Measurements from ENCODE around the gene PHLDA1. TPM values are rescaled to one million over a fixed set of nuclear protein-coding genes. Genes with fewer than 3 reads are reported as not detected.

The PHLDA1 gene
- total RNA-seq (2021; ENCODE audit: unreplicated experiment) (159 TPM), Bru-seq, nascent RNA (percentile 100 among the genes with signal in this experiment), BruChase-seq, experiment 1, labeled RNA remaining after a 2-hour chase (percentile 100 among the genes with signal in this experiment), BruChase-seq, experiment 2, labeled RNA remaining after a 6-hour chase (percentile 99 among the genes with signal in this experiment)
- 124 TPM for polyA plus RNA-seq (2012; ENCODE audit: insufficient read length)
- long read RNA-seq, full-length matches to known transcripts: 875 of 1,073 reads
- long read RNA-seq, partial matches to known transcripts: 0 of 1,073 reads
- long read RNA-seq, other reads (novel, unspliced or antisense): 198 of 1,073 reads

DNA sequence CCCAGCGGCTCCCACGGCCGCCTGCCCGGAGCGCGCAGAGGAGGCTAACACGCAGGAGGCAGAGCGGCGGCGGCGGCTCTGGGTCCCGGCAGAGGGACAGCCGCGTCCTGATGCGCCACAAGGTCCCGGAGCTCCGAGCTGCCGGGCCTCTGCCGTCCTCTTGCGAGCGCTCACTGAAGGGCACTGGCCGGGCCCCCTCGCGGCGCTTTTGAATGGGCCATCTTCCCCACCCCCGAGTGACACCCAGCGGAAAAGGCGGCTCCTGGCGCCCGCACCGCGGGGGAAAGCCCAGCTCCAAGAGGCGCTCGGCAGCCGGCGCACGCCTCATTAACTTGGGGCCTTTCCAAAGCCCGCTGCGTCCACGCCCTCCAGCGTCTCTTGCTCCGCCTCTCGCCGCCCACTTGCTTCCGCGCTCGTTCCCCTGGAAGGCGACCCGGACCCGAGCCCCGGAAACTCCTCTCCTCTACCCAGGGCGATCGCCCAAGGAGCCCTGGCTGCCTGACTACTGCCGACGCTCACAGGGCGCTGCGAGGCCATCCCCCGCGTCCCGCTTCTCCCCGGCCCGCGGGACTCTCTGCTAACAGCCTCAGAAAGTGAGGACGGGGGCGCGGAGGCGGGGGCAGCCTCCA is at the start of gene PHLDA1:
PHLDA1 (minus strand) TSS at position 363 of the 629 bp plus-strand sequence.
- peak; percentile 81 for ATAC-seq
- Histone ChIP-seq H3K4me3 (ENCODE audit: low read depth in 2 of 2, low read length in 2 of 2) (peak within 1 kb of the TSS; percentile 79 to 93), H3K27ac (ENCODE audit: low read length) (peak within 1 kb of the TSS; percentile 100), H3K27me3 (ENCODE audit: control insufficient read depth, insufficient read depth, low read length) (no peaks in the 10 kb centered on the region), H3K9me3 (ENCODE audit: control insufficient read depth, insufficient read depth, low read depth, low read length) (no peaks in the 10 kb centered on the region), H3K4me1 (ENCODE audit: control insufficient read depth, insufficient read depth, low read length) (peaks cover 33% of the 10 kb centered on the region), H3K36me3 (ENCODE audit: control insufficient read depth, insufficient read depth, low read length) (peaks cover 26% of the 10 kb centered on the region)
- TF ChIP-seq, protein P1, sequence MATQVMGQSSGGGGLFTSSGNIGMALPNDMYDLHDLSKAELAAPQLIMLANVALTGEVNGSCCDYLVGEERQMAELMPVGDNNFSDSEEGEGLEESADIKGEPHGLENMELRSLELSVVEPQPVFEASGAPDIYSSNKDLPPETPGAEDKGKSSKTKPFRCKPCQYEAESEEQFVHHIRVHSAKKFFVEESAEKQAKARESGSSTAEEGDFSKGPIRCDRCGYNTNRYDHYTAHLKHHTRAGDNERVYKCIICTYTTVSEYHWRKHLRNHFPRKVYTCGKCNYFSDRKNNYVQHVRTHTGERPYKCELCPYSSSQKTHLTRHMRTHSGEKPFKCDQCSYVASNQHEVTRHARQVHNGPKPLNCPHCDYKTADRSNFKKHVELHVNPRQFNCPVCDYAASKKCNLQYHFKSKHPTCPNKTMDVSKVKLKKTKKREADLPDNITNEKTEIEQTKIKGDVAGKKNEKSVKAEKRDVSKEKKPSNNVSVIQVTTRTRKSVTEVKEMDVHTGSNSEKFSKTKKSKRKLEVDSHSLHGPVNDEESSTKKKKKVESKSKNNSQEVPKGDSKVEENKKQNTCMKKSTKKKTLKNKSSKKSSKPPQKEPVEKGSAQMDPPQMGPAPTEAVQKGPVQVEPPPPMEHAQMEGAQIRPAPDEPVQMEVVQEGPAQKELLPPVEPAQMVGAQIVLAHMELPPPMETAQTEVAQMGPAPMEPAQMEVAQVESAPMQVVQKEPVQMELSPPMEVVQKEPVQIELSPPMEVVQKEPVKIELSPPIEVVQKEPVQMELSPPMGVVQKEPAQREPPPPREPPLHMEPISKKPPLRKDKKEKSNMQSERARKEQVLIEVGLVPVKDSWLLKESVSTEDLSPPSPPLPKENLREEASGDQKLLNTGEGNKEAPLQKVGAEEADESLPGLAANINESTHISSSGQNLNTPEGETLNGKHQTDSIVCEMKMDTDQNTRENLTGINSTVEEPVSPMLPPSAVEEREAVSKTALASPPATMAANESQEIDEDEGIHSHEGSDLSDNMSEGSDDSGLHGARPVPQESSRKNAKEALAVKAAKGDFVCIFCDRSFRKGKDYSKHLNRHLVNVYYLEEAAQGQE (IDR thresholded peaks at IDR 0.05; ENCODE audit: insufficient read depth in 1 of 2, low read depth in 2 of 2, low read length in 1 of 2): peak; percentile 28 to 59; a peak in 2 of 4 replicates
- TF ChIP-seq TCF7L2 (IDR thresholded peaks at IDR 0.05; ENCODE audit: low read depth, low read length) (peak; percentile 71), POLR2AphosphoS5 (IDR thresholded peaks at IDR 0.05; ENCODE audit: low read depth, low read length) (peak; percentile 99), SIN3A (IDR thresholded peaks at IDR 0.05; ENCODE audit: borderline replicate concordance, insufficient read depth, low read depth, low read length) (peak; percentile 95; the same call in 1 of the 2 replicates)
- TF ChIP-seq, protein P2, sequence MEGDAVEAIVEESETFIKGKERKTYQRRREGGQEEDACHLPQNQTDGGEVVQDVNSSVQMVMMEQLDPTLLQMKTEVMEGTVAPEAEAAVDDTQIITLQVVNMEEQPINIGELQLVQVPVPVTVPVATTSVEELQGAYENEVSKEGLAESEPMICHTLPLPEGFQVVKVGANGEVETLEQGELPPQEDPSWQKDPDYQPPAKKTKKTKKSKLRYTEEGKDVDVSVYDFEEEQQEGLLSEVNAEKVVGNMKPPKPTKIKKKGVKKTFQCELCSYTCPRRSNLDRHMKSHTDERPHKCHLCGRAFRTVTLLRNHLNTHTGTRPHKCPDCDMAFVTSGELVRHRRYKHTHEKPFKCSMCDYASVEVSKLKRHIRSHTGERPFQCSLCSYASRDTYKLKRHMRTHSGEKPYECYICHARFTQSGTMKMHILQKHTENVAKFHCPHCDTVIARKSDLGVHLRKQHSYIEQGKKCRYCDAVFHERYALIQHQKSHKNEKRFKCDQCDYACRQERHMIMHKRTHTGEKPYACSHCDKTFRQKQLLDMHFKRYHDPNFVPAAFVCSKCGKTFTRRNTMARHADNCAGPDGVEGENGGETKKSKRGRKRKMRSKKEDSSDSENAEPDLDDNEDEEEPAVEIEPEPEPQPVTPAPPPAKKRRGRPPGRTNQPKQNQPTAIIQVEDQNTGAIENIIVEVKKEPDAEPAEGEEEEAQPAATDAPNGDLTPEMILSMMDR (IDR thresholded peaks at IDR 0.05): peak; percentile 65
- CTCF ChIA-PET: interaction anchor here (0.6 to 0.8 kb wide), 5 partner anchors 239 to 641 kb away, joined by 3 to 4 read pairs (median 4); no protein-coding TSS in a partner anchor
- in situ Hi-C loops (cut with HindIII; ENCODE audit: low pct_unique_long_range_greater_than_20kb, low sequenced_read_pairs): no loop called here
- BruUV-seq (replicated peaks): no TSS peak
- POLR2A ChIA-PET: interaction anchor here (0.6 to 1.3 kb wide), 9 partner anchors 9 to 950 kb away, joined by 3 to 12 read pairs (median 4); no protein-coding TSS in a partner anchor
- intact Hi-C loops (cut with micrococcal nuclease; ENCODE audit: unreplicated experiment): no loop called here
- no peak for DNase-seq (ENCODE audit: low read depth, low spot score)

DNA sequence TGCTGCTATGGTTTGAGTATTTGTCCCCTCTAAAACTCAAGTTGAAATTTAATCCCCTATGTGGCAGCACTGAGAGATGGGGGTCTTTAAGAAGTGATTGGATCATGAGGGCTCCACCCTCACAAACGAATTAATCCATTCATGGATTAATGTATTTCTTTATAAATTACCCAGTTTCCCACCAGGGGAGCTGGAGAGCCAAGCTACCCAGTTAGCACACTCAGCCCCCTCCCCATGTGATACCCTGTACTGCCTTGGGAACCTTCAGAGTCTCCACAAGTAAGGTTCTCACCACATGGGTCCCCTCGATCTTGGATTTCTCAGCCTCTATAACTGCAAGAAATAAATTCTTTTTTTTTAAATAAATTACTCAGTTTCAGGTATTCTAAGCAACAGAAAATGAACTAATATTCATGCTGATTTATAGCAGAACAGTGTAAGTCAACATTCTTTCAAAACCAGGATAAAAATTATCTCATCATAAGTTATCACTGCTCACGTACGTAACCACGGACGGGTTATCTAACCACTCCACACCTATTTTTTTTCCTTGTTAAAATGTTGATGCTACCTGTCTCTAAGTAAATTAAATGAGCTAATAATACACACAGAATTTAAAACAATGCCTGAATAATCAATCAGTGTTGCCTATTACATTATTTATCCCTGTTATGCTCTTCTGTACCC is 49.3 kb upstream of the PHLDA1 start:
- Histone ChIP-seq H3K4me1 (ENCODE audit: control insufficient read depth, insufficient read depth, low read length) (peaks cover 29% of the 10 kb centered on the region), H3K27ac (ENCODE audit: low read length) (no peak overlapping the region; the same call in 1 of the 2 replicates), H3K9me3 (ENCODE audit: control insufficient read depth, insufficient read depth, low read depth, low read length) (no peaks in the 10 kb centered on the region), H3K4me3 (ENCODE audit: low read depth in 2 of 2, low read length in 2 of 2) (no peak overlapping the region), H3K36me3 (ENCODE audit: control insufficient read depth, insufficient read depth, low read length) (peaks cover 12% of the 10 kb centered on the region; the same call in 1 of the 2 replicates), H3K27me3 (ENCODE audit: control insufficient read depth, insufficient read depth, low read length) (no peaks in the 10 kb centered on the region)
- TF ChIP-seq, protein P2 (IDR thresholded peaks at IDR 0.05): peak; percentile 52
- no peak for TF ChIP-seq SIN3A (IDR thresholded peaks at IDR 0.05; ENCODE audit: borderline replicate concordance, insufficient read depth, low read depth, low read length)
- TF ChIP-seq POLR2AphosphoS5 (IDR thresholded peaks at IDR 0.05; ENCODE audit: low read depth, low read length): no peak
- TF ChIP-seq, protein P1 (IDR thresholded peaks at IDR 0.05; ENCODE audit: insufficient read depth in 1 of 2, low read depth in 2 of 2, low read length in 1 of 2): no peak
- no peak for TF ChIP-seq TCF7L2 (IDR thresholded peaks at IDR 0.05; ENCODE audit: low read depth, low read length)
- in situ Hi-C loops (cut with HindIII; ENCODE audit: low pct_unique_long_range_greater_than_20kb, low sequenced_read_pairs): no loop called here
- CTCF ChIA-PET: no interaction called here
- DNase-seq (ENCODE audit: low read depth, low spot score): no peak
- POLR2A ChIA-PET: interaction anchor here (0.6 kb wide), 1 partner anchor 30 kb away, joined by 4 read pairs; no protein-coding TSS in a partner anchor
- no TSS peak for BruUV-seq (replicated peaks)
- ATAC-seq: no peak
- intact Hi-C loops (cut with micrococcal nuclease; ENCODE audit: unreplicated experiment): loop anchor here (5.0 to 10.0 kb wide), 3 partner anchors 74 to 374 kb away; partner anchors contain the start of gene BBS10

Measured in Panc1 (cell line).